Adrenal gland (tissue), 5 donors: ENCODE data around the gene RPL4.

Experiments
- POLR2A ChIP-seq, 2 donors: fragments of 450-650 bp; IDR thresholded peaks; one replicate each; pipeline ENCODE4 v1.6.1; 2017; ENCODE audit warnings: antibody characterized with exemption in 2 of 2, mild to moderate bottlenecking in 2 of 2, moderate library complexity in 1 of 2
- TF ChIP-seq, protein P1 (sequence below), 6 experiments: fragments of 450-650 bp in 4 of 6; fragments of 200-600 bp in 2 of 6; sonication (generic) in 1 of 6; IDR thresholded peaks; 1 replicate in 5 of 6; 2 replicates in 1 of 6; pipeline versions ENCODE4 v1.5.1 to v1.8.0; 2016 to 2021; ENCODE audit warnings: antibody characterized with exemption in 6 of 6, mild to moderate bottlenecking in 2 of 6, moderate library complexity in 1 of 6
- donor health status: DM: no; HTN: no; CAD: no.

DNA sequence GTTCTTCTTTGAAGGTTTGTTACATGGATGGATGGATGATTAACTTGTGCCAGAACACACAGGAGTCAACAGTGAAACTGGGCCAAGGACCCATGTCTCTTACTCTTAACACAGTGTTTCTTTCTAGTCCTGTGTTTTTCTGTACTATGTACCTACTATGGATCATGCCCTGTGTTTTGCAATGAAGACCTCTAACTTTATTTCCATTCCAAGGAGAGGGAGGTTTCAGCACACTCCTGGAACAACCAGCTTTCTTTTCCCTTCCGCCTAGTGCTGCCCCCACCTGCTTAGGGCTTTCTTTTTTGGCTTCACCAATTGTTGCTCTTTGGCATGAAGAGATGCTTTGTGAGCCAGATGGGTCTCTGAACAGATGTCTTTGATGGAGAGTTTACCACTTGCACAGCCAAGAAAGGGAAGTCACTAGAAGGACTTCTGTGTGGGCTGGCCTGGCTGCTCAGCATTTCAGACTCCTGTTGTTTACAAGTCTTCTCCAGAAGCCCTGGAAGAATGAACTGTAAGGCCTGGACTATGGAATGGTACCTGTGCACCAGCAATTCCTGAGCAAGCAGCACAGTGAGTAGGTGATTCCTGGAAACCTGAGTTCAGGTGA is 51.6 kb downstream of the RPL4 start:
- no peak for TF ChIP-seq POLR2A (IDR thresholded peaks at IDR 0.05)
- TF ChIP-seq, protein P1, sequence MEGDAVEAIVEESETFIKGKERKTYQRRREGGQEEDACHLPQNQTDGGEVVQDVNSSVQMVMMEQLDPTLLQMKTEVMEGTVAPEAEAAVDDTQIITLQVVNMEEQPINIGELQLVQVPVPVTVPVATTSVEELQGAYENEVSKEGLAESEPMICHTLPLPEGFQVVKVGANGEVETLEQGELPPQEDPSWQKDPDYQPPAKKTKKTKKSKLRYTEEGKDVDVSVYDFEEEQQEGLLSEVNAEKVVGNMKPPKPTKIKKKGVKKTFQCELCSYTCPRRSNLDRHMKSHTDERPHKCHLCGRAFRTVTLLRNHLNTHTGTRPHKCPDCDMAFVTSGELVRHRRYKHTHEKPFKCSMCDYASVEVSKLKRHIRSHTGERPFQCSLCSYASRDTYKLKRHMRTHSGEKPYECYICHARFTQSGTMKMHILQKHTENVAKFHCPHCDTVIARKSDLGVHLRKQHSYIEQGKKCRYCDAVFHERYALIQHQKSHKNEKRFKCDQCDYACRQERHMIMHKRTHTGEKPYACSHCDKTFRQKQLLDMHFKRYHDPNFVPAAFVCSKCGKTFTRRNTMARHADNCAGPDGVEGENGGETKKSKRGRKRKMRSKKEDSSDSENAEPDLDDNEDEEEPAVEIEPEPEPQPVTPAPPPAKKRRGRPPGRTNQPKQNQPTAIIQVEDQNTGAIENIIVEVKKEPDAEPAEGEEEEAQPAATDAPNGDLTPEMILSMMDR (IDR thresholded peaks at IDR 0.05), result no peak
